Stimulated activated CD8-positive, alpha-beta memory T cell treated with anti-CD3 and anti-CD28 coated beads, Interleukin-12 subunit alpha, Interleukin-12 subunit beta, amount 100 ng/mL, for 1 hour (primary cell): ENCODE data around the gene MNX1.

ENCODE experiments used
- DNase-seq: peaks from one replicate; pipeline ENCODE4 v3.0.0-alpha.2; 2020; ENCODE audit warnings: low read depth

MNX1 gene

GRCh38 chr7:156968183-156968582, 42.3 kb downstream of the MNX1 start:
- DNase-seq = no peak

GRCh38 chr7:156966387-156966786, 44.1 kb downstream of the MNX1 start:
- no peak for DNase-seq

GRCh38 chr7:156964971-156965370, 45.5 kb downstream of the MNX1 start:
- no peak for DNase-seq

- DNase-seq = no peak
Measured at GRCh38 chr7:156963472-156963871, 47.0 kb downstream of the MNX1 start.

GRCh38 chr7:156962897-156963296, 47.6 kb downstream of the MNX1 start:
- no peak for DNase-seq

- DNase-seq = no peak
Measured at GRCh38 chr7:156962145-156962544, 48.3 kb downstream of the MNX1 start.

- no peak for DNase-seq
Measured at GRCh38 chr7:156956727-156957126, 53.7 kb downstream of the MNX1 start.

GRCh38 chr7:156954941-156955340, 55.5 kb downstream of the MNX1 start:
- no peak for DNase-seq
